Measurements from ENCODE around the gene FRMPD4. TPM values are rescaled to one million over a fixed set of nuclear protein-coding genes. Genes with fewer than 3 reads are reported as not detected.

Gene FRMPD4
- total RNA-seq, 1 experiment from 2014 or later = 0.24 TPM

- Histone ChIP-seq H3K14ac (ENCODE audit: insufficient read depth, low read length) (no peak overlapping the region), H4K5ac (ENCODE audit: insufficient read length, low read depth, low read length) (no peak overlapping the region), H3K23me2 (ENCODE audit: insufficient read length, low read depth, low read length, poor library complexity, severe bottlenecking) (no peaks in the 10 kb centered on the region), H3K27ac (ENCODE audit: insufficient read length, low read depth, low read length) (no peak overlapping the region), H3K27me3 (ENCODE audit: insufficient read depth, low read length) (no peaks in the 10 kb centered on the region), H2AK5ac (ENCODE audit: insufficient read length, low read length) (no peak overlapping the region), H4K8ac (replicated peaks; ENCODE audit: insufficient read length, low read depth, low read length) (no peak overlapping the region), H4K20me1 (ENCODE audit: control insufficient read depth, insufficient read depth, insufficient read length) (no peaks in the 10 kb centered on the region), H3K23ac (ENCODE audit: insufficient read length, low read depth, low read length) (no peak overlapping the region), H3K9ac (ENCODE audit: extremely low read depth, insufficient read length, low read length) (no peak overlapping the region), H3K9me3 (ENCODE audit: control insufficient read depth, low read depth, low read length) (no peaks in the 10 kb centered on the region), H2BK12ac (ENCODE audit: insufficient read length, low read depth, low read length) (no peak overlapping the region), H3K4ac (ENCODE audit: low read depth, low read length) (no peak overlapping the region), H3T11ph (ENCODE audit: low read length) (no peak overlapping the region), H3K79me1 (ENCODE audit: insufficient read depth, low read depth, low read length, poor library complexity, severe bottlenecking) (no peaks in the 10 kb centered on the region), H2BK120ac (ENCODE audit: low read depth, low read length, poor library complexity, severe bottlenecking) (no peak overlapping the region), H2BK15ac (ENCODE audit: low read depth, low read length) (no peak overlapping the region), H3K4me1 (ENCODE audit: insufficient read depth, low read length) (no peaks in the 10 kb centered on the region), H3K18ac (ENCODE audit: insufficient read length, low read depth, low read length) (no peak overlapping the region), H3K4me2 (ENCODE audit: insufficient read depth, insufficient read length, low read length) (no peak overlapping the region), H2AFZ (ENCODE audit: low read length) (no peak overlapping the region), H4K91ac (ENCODE audit: insufficient read length, low read depth, low read length) (no peak overlapping the region), H2BK5ac (ENCODE audit: insufficient read length, low read length) (no peak overlapping the region), H2BK20ac (ENCODE audit: low read depth, low read length, poor library complexity, severe bottlenecking) (no peak overlapping the region), H3K79me2 (ENCODE audit: insufficient read depth, low read length) (no peaks in the 10 kb centered on the region), H3K56ac (ENCODE audit: insufficient read length, low read depth, low read length) (no peak overlapping the region)
- Mint-ChIP-seq H3K36me3 (ENCODE audit: insufficient read depth in 1 of 3, low read depth in 3 of 3) (no peaks in the 10 kb centered on the region), H3K27me3 (ENCODE audit: low read depth) (no peaks in the 10 kb centered on the region), H3K9me3 (peaks cover 42 to 53% of the 10 kb centered on the region in 2 experiments), H3K4me1 (no peaks in the 10 kb centered on the region; a peak in 1 of 4 replicates), H3K27ac (no peak overlapping the region), H3K4me3 (no peak overlapping the region)
- WGBS (ENCODE audit: extremely low coverage, insufficient read length, low lambda C conversion rate) = no CpG with 5 or more reads among the region's 4 CpGs
- DNase-seq = no peak
- TF ChIP-seq CTCF (conservative IDR thresholded peaks at IDR 0.05) = no peak
These were observed 358.1 kb downstream of the FRMPD4 start for GRCh38 chrX:12496343-12496742.

Data from H9 (cell line).